Transverse colon (tissue), 4 donors: ENCODE results near the gene ZC3H14. TPM values are rescaled to one million over a fixed set of nuclear protein-coding genes. Genes with fewer than 3 reads are reported as not detected.

Experiments used
- DNase-seq: peaks from one replicate; pipeline ENCODE4 v3.0.0-alpha.2; 2019
- H3K27ac ChIP-seq, 4 donors: fragments of 200-600 bp; sonication (generic); 2 replicates each; pipeline ENCODE4 v1.5.1; 2016 to 2018; ENCODE audit warnings: inconsistent platforms in 4 of 4
- H3K27me3 ChIP-seq: fragments of 200-600 bp; sonication (generic); 2 replicates; pipeline ENCODE4 v1.5.1; 2017; ENCODE audit warnings: inconsistent platforms
- H3K36me3 ChIP-seq, 4 donors: fragments of 200-600 bp; sonication (generic); 2 replicates each; pipeline ENCODE4 v1.5.1; 2017 to 2019; ENCODE audit warnings: inconsistent platforms in 4 of 4
- H3K4me1 ChIP-seq, 4 donors: fragments of 200-600 bp; sonication (generic); 2 replicates each; pipeline ENCODE4 v1.5.1; 2017 to 2020; ENCODE audit warnings: inconsistent platforms in 4 of 4
- H3K4me3 ChIP-seq, 4 donors: fragments of 200-600 bp; sonication (generic); 1 replicate in 1 of 4; 2 replicates in 3 of 4; pipeline versions ENCODE4 v1.5.1 to v1.6.1; 2017 to 2019; ENCODE audit warnings: inconsistent platforms in 4 of 4
- H3K9me3 ChIP-seq, 2 donors: fragments of 200-600 bp; sonication (generic); 2 replicates each; pipeline ENCODE4 v1.5.1; 2017 to 2019; ENCODE audit warnings: inconsistent platforms in 2 of 2
- CTCF ChIP-seq, 5 experiments: fragments of 200-600 bp in 3 of 5; fragments of 450-650 bp in 2 of 5; sonication (generic) in 3 of 5; IDR thresholded peaks; 1 replicate in 2 of 5; 2 replicates in 3 of 5; pipeline ENCODE4 v1.5.1; 2016 to 2017; ENCODE audit warnings: antibody characterized with exemption in 5 of 5, inconsistent platforms in 3 of 5, mild to moderate bottlenecking in 2 of 5, moderate library complexity in 1 of 5
- EP300 ChIP-seq: sonication (generic); formaldehyde crosslinking; IDR thresholded peaks from one replicate; pipeline ENCODE4 v1.6.1; 2017; ENCODE audit warnings: antibody characterized with exemption, low read depth
- POLR2A ChIP-seq: fragments of 450-650 bp; IDR thresholded peaks from one replicate; pipeline ENCODE4 v1.6.1; 2016; ENCODE audit warnings: antibody characterized with exemption, mild to moderate bottlenecking, moderate library complexity
- POLR2AphosphoS5 ChIP-seq, 3 donors: sonication (generic); formaldehyde crosslinking; IDR thresholded peaks; one replicate each; pipeline ENCODE4 v1.6.1; 2016; ENCODE audit warnings: antibody characterized with exemption in 3 of 3
- WGBS, 2 donors: methylation state at CpG; one replicate each; pipeline ENCODE4 v1.1.5; 2018; ENCODE audit warnings: low coverage in 1 of 2; 5-methylcytosine and 5-hydroxymethylcytosine counted together
- in situ Hi-C, 4 donors: fragments of 200-750 bp; cut with MboI; loops; one replicate each; pipeline versions ENCODE4 v1.15.0 to v1.15.1; 2017; ENCODE audit warnings: low sequenced_read_pairs in 3 of 4, low pct_ligation_motif_present in 1 of 4, low pct_unique_long_range_greater_than_20kb in 1 of 4
- intact Hi-C: fragments of 100-400 bp; cut with DNase I; formaldehyde crosslinking; loops from one replicate; pipeline ENCODE4 v1.15.1; 2023; ENCODE audit warnings: low total_unique reads
- total RNA-seq, 4 donors: library from RNA; depleted of rRNA; stranded (reverse); fragments of >200 nt; gene quantifications; one replicate each; pipeline ENCODE4 v1.1.0, GENCODE V29; 2016

Gene ZC3H14
- total RNA-seq, 4 donors from 2014 or later: 29.9 to 103 (median 81.0) TPM

DNA sequence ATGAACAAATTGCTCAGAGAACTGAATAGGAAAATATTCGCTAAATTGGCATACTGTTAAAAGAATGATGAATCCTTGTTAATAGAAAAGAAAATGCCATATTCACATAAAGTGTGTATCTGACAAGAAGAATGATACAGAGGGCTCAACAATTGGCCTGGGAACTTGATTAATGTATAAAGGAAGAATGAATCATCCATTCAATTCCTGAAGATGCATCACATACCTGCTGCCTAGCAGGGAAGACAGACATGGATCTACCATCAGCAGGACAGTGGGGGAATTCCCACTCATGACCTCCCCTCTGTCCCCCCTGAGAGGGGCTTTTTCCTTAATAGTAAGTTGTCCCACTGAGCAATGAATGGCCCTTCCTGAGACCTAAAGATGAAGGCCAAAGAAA is 21.5 kb upstream of the ZC3H14 start:
- in situ Hi-C loops: no loop called here
- no peaks in the 10 kb centered on the region for H3K9me3 ChIP-seq
- no peak for TF ChIP-seq CTCF (IDR thresholded peaks at IDR 0.05)
- no peak for TF ChIP-seq EP300
- TF ChIP-seq POLR2A: no peak
- no peak for TF ChIP-seq POLR2AphosphoS5 (IDR thresholded peaks at IDR 0.05)

DNA sequence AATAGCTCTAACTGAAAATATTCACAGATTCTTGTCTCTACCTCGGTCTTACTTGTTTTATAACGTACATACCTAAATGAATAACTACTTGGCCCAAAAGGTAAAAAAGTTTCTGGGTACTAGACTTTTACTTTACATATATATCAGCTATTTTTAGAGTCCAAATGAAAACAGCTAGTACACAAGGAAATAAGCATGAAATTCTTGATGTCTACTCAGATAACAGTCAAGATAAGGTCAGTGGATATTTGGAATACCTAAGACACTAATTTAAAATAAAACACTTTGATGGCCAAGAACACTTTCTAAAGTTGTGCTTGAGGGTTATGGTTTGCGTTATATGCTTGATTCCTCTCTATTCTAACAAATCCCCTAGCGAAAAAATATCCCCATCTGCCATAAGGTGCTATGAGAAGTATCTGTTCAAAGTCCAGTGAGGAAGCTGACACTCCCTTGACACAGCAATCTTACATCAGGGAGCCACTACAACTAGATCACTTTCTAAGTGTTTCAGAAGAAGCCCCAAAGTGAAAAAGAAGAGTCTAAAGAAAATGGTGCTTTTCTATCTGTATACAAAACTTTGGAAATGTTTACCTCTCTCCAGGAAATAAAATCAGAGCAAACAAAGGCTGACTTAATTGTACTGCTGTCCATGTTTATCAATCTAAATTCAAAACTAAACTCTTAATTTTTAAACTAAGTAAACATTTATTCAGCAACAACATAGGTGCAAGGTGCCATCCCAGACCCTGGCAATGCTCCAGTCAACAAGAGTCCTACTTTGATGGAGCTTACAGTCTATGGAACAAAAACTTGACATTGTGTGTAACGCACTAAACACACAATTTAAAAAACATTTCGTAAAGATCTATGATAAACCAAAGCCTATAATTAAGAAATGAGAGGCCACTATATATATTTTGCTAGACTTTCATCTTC is 19.7 kb upstream of the ZC3H14 start:
- in situ Hi-C loops (no loop called here), intact Hi-C loops (no loop called here)
- H3K36me3 ChIP-seq: no peaks in the 10 kb centered on the region
- DNase-seq: peak; percentile 43
- no peaks in the 10 kb centered on the region for H3K27me3 ChIP-seq
- H3K4me1 ChIP-seq: peaks cover under 1 to 78% (median 35%) of the 10 kb centered on the region in 4 donors
- H3K4me3 ChIP-seq: no peak overlapping the region
- H3K9me3 ChIP-seq: no peaks in the 10 kb centered on the region
- 57 to 63% methylated on average over 6 of the region's 6 CpGs for WGBS, 2 donors
- TF ChIP-seq POLR2A: no peak
- TF ChIP-seq POLR2AphosphoS5 (IDR thresholded peaks at IDR 0.05): peak in 1 of 3 donors; percentile 28
- H3K27ac ChIP-seq: peak overlapping the region; percentile 63 to 82 (median 78)

More for the DNA sequence above, 21.5 kb upstream of the ZC3H14 start:
- intact Hi-C loops: no loop called here
- no peaks in the 10 kb centered on the region for H3K36me3 ChIP-seq
- peak overlapping the region in 1 of 4 donors; percentile 82 for H3K27ac ChIP-seq
- H3K4me1 ChIP-seq: peaks cover 10 to 80% (median 26%) of the 10 kb centered on the region in 4 donors
- no peaks in the 10 kb centered on the region for H3K27me3 ChIP-seq
- no peak overlapping the region for H3K4me3 ChIP-seq
- 91 to 100% methylated on average over 1 of the region's 1 CpG for WGBS, 2 donors
- DNase-seq: no peak

- in situ Hi-C loops: no loop called here
- intact Hi-C loops: no loop called here
Measured at GRCh38 chr14:88545256-88545655, 17.6 kb upstream of the ZC3H14 start.

DNA sequence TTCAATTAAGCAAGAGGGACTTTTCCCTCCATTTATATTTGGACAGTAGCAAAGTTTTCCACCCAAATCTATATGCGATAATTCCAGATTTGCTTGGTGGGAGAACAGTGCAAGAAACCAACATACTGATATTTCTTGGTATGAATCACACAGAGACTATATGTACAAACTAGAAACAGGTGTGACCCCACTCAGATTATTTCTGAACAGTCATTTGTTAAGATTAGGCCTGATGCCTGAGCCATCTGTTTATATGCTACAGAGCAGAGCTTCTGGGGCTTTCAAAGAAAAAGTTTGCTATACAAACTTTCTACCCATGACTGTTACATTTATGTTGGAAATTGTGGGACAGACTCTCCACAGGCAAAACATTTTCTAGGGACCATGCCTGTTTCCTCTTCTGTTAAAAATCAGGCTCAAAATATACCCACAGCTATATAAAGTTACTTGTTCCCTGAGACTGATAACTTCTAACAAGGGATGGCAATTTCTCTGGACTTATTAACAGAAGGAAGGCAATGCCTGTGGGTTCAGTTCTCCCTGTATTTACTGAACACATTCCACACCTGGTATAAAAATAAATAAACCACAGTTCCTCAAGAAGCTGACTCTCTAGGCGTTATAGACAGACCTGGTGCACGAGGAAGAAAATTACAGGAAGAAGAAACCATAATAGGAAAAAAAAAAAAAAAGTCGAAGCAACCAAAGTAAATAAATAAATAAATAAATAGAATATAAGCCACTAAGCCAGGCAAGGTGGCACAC is 16.0 kb upstream of the ZC3H14 start:
- Histone ChIP-seq H3K27me3 (no peaks in the 10 kb centered on the region), H3K9me3 (no peaks in the 10 kb centered on the region), H3K4me1 (peaks cover 0 to 80% (median 49%) of the 10 kb centered on the region in 4 donors), H3K4me3 (no peak overlapping the region), H3K27ac (peak overlapping the region; percentile 67 to 72 (median 72)), H3K36me3 (peaks cover 0 to 5% (median 0%) of the 10 kb centered on the region in 4 donors)
- intact Hi-C loops (no loop called here), in situ Hi-C loops (no loop called here)
- WGBS, 2 donors: 42 to 48% methylated on average over 4 of the region's 4 CpGs
- no peak for DNase-seq
- TF ChIP-seq POLR2AphosphoS5 (IDR thresholded peaks at IDR 0.05): no peak
- no peak for TF ChIP-seq EP300
- no peak for TF ChIP-seq CTCF (IDR thresholded peaks at IDR 0.05)
- no peak for TF ChIP-seq POLR2A

More at GRCh38 chr14:88545256-88545655, 17.6 kb upstream of the ZC3H14 start:
- Histone ChIP-seq H3K4me3 (no peak overlapping the region), H3K36me3 (peaks cover 0 to 5% (median 0%) of the 10 kb centered on the region in 4 donors), H3K4me1 (peaks cover 0 to 80% (median 40%) of the 10 kb centered on the region in 4 donors), H3K27me3 (no peaks in the 10 kb centered on the region), H3K27ac (peak overlapping the region in 2 of 4 donors; percentile 28 to 78), H3K9me3 (no peaks in the 10 kb centered on the region)
- DNase-seq: no peak
- TF ChIP-seq POLR2AphosphoS5 (IDR thresholded peaks at IDR 0.05) (no peak), EP300 (no peak), POLR2A (no peak), CTCF (IDR thresholded peaks at IDR 0.05) (no peak)
- WGBS, 2 donors: 86% methylated on average over 3 of the region's 3 CpGs; no CpG with 5 or more reads in 1 of the 2 donors
